ENCODE measurements around the gene OSBPL5. TPM values are rescaled to one million over a fixed set of nuclear protein-coding genes. Genes with fewer than 3 reads are reported as not detected.

OSBPL5 gene
- total and polyA plus RNA-seq, 9 of the 15 experiments (the other 6 are each of a cell fraction or from before 2014, with no cell fraction given): 0.06 to 14.8 (median 3.2) TPM

GRCh38 chr11:3175194-3175593 lies 10.1 kb upstream of the OSBPL5 start (continued):
- TF ChIP-seq ZNF407 (IDR thresholded peaks at IDR 0.05; ENCODE audit: low read depth): no peak
- TF ChIP-seq RBM34 (IDR thresholded peaks at IDR 0.05; ENCODE audit: borderline replicate concordance, insufficient read depth, low read length): no peak

- BruUV-seq (replicated peaks): no TSS peak
- ChIA-PET CTCF (ENCODE audit: low intra/inter-chr PET ratio) (no interaction called here), POLR2A (no interaction called here)
- no peak overlapping the region for H3K4me3 ChIP-seq
- no peak for DNase-seq (ENCODE audit: extremely low read depth in 1 of 4, low spot score in 3 of 4)
- H3K9me3 ChIP-seq (replicated peaks; ENCODE audit: control insufficient read depth, insufficient read depth, low read depth, low read length): peaks cover 15% of the 10 kb centered on the region
- H3K4me2 ChIP-seq (ENCODE audit: insufficient read depth, low read length): no peak overlapping the region
- ATAC-seq: no peak
- no peaks in the 10 kb centered on the region for H3K79me2 ChIP-seq (ENCODE audit: control insufficient read depth, insufficient read depth, low read length)
- H3K9ac ChIP-seq (ENCODE audit: insufficient read depth in 1 of 2, low read depth in 2 of 2, low read length in 2 of 2): no peak overlapping the region
- in situ Hi-C loops (cut with MboI): no loop called here
- peak; percentile 63 for FAIRE-seq
- peaks cover 9 to 17% of the 10 kb centered on the region in 2 experiments for H3K4me1 ChIP-seq (replicated peaks in 1 of 2; ENCODE audit: control insufficient read depth in 2 of 2, insufficient read depth in 2 of 2, low read length in 2 of 2)
- H3K27ac ChIP-seq (ENCODE audit: extremely low read depth, low read depth, low read length): no peak overlapping the region
- H3K9me1 ChIP-seq (ENCODE audit: control insufficient read depth, insufficient read depth, low read length): no peaks in the 10 kb centered on the region
- no peak overlapping the region for H2AFZ ChIP-seq (ENCODE audit: low read depth, low read length)
- 8% methylated on average over 3 of the region's 3 CpGs for WGBS (ENCODE audit: insufficient coverage, low coverage, missing lambda C conversion rate)
- H3K36me3 ChIP-seq (ENCODE audit: control insufficient read depth, insufficient read depth, low read length): no peaks in the 10 kb centered on the region
- H3K27me3 ChIP-seq (ENCODE audit: control insufficient read depth in 2 of 2, insufficient read depth in 2 of 2, low read length in 2 of 2): no peaks in the 10 kb centered on the region; a peak in 1 of 5 replicates
- no peaks in the 10 kb centered on the region; the same call in 1 of the 2 replicates for H4K20me1 ChIP-seq (replicated peaks; ENCODE audit: control insufficient read depth, insufficient read depth, low read length)
- intact Hi-C loops (cut with micrococcal nuclease): no loop called here
- TF ChIP-seq EZH2 (IDR thresholded peaks at IDR 0.05; ENCODE audit: borderline replicate concordance, low read depth, low read length): no peak
- no peak for TF ChIP-seq HNRNPH1 (optimal IDR thresholded peaks at IDR 0.05; ENCODE audit: low read depth, low read length)
- TF ChIP-seq HDAC1 (IDR thresholded peaks at IDR 0.05): peak in 1 of 2 experiments; percentile 60; a peak in 2 of 4 replicates
- TF ChIP-seq CREB1 (IDR thresholded peaks at IDR 0.05): no peak
- TF ChIP-seq CREB1 (CRISPR knock-in tag; IDR thresholded peaks at IDR 0.05): 0 out of 2 replicates have a peak, but pooled peaks have one; percentile 22
- TF ChIP-seq POLR2AphosphoS2 (IDR thresholded peaks at IDR 0.05; ENCODE audit: low read length): no peak
- 0 out of 2 replicates have a peak, but pooled peaks have one; percentile 5 for TF ChIP-seq NFIC (IDR thresholded peaks at IDR 0.05)
- peak; percentile 9; the same call in 1 of the 2 replicates for TF ChIP-seq NCOR1 (IDR thresholded peaks at IDR 0.05)
- TF ChIP-seq NUFIP1 (IDR thresholded peaks at IDR 0.05; ENCODE audit: partially characterized antibody): no peak
- TF ChIP-seq ZNF263 (CRISPR knock-in tag; IDR thresholded peaks at IDR 0.05; ENCODE audit: borderline replicate concordance): no peak
- TF ChIP-seq PRPF4 (IDR thresholded peaks at IDR 0.05; ENCODE audit: insufficient read depth, low read depth, low read length, poor library complexity, severe bottlenecking): no peak
- TF ChIP-seq ATF1 (CRISPR knock-in tag; IDR thresholded peaks at IDR 0.05): no peak
- TF ChIP-seq ATF1 (tag; IDR thresholded peaks at IDR 0.05): peak; percentile 44; the same call in 1 of the 2 replicates
Observed at GRCh38 chr11:3174387-3174786, 9.3 kb upstream of the OSBPL5 start.
